KMS-11 (cell line): ENCODE results near the gene COMP.

Experiments
- H2AFZ ChIP-seq: fragments of 200-600 bp; sonication (generic); 2 replicates; pipeline ENCODE4 v1.6.1; 2016; ENCODE audit warnings: antibody characterized with exemption, mixed run types, low read depth
- H3K27ac ChIP-seq: fragments of 200-600 bp; sonication (generic); 2 replicates; pipeline ENCODE4 v1.6.1; 2016; ENCODE audit warnings: mild to moderate bottlenecking, mixed run types
- H3K27me3 ChIP-seq: fragments of 200-600 bp; sonication (generic); 2 replicates; pipeline ENCODE4 v1.6.1; 2017; ENCODE audit warnings: mild to moderate bottlenecking, low read depth, mixed run types, moderate library complexity; ENCODE audit not compliant: insufficient read depth
- H3K36me3 ChIP-seq: fragments of 200-600 bp; sonication (generic); 2 replicates; pipeline ENCODE4 v1.6.1; 2017; ENCODE audit warnings: mild to moderate bottlenecking, mixed run types; ENCODE audit not compliant: insufficient read depth
- H3K4me1 ChIP-seq: fragments of 200-600 bp; sonication (generic); 2 replicates; pipeline ENCODE4 v1.6.1; 2016; ENCODE audit warnings: mild to moderate bottlenecking, low read depth, mixed run types; ENCODE audit not compliant: poor library complexity, severe bottlenecking
- H3K4me2 ChIP-seq: fragments of 200-600 bp; sonication (generic); 2 replicates; pipeline ENCODE4 v1.7.0; 2016; ENCODE audit warnings: mild to moderate bottlenecking, mixed run types
- H3K4me3 ChIP-seq: fragments of 200-600 bp; sonication (generic); IDR thresholded peaks from 2 replicates; pipeline ENCODE4 v1.6.1; 2017; ENCODE audit warnings: low read depth, low read length, mixed read lengths; ENCODE audit not compliant: insufficient read depth
- H3K79me2 ChIP-seq: fragments of 200-600 bp; sonication (generic); 2 replicates; pipeline ENCODE4 v1.6.1; 2016; ENCODE audit warnings: low read depth, mixed run types; ENCODE audit not compliant: insufficient read depth
- H3K9ac ChIP-seq: fragments of 200-600 bp; sonication (generic); 2 replicates; pipeline ENCODE4 v1.6.1; 2016; ENCODE audit warnings: mild to moderate bottlenecking, mixed run types
- H4K20me1 ChIP-seq: fragments of 200-600 bp; sonication (generic); 2 replicates; pipeline ENCODE4 v1.6.1; 2016; ENCODE audit warnings: mild to moderate bottlenecking, mixed run types; ENCODE audit not compliant: insufficient read depth
- CTCF ChIP-seq: fragments of 200-600 bp; sonication (generic); conservative IDR thresholded peaks from 2 replicates; pipeline ENCODE4 v1.6.1; 2017; ENCODE audit warnings: low read depth, mild to moderate bottlenecking, antibody characterized with exemption, low read length, moderate library complexity, mixed read lengths

Gene COMP

GRCh38 chr19:18833849-18834643 lies 42.9 kb upstream of the COMP start:
- H3K27ac ChIP-seq, result no peak overlapping the region
- H4K20me1 ChIP-seq, result peaks cover 57% of the 10 kb centered on the region
- H3K9ac ChIP-seq, result no peak overlapping the region
- H3K4me2 ChIP-seq, result peak overlapping the region; percentile 96
- no peaks in the 10 kb centered on the region for H3K27me3 ChIP-seq
- H2AFZ ChIP-seq, result no peak overlapping the region
- H3K36me3 ChIP-seq, result 0 out of 2 replicates have a peak, but pooled peaks cover 8% of the 10 kb centered on the region
- peaks cover 68% of the 10 kb centered on the region for H3K79me2 ChIP-seq
- H3K4me3 ChIP-seq, result no peak overlapping the region
- no peak for TF ChIP-seq CTCF
- H3K4me1 ChIP-seq, result peaks cover 58% of the 10 kb centered on the region

GRCh38 chr19:18833141-18833476 lies 42.0 kb upstream of the COMP start:
- Histone ChIP-seq H4K20me1 (peaks cover 51% of the 10 kb centered on the region), H2AFZ (no peak overlapping the region), H3K27me3 (no peaks in the 10 kb centered on the region), H3K79me2 (peaks cover 62% of the 10 kb centered on the region), H3K4me3 (no peak overlapping the region), H3K4me1 (peaks cover 49% of the 10 kb centered on the region), H3K4me2 (peak overlapping the region; percentile 96), H3K36me3 (0 out of 2 replicates have a peak, but pooled peaks cover 8% of the 10 kb centered on the region), H3K9ac (peak overlapping the region; percentile 95), H3K27ac (peak overlapping the region; percentile 51; the same call in 1 of the 2 replicates)
- no peak for TF ChIP-seq CTCF

GRCh38 chr19:18832306-18833140 lies 41.4 kb upstream of the COMP start:
- Histone ChIP-seq H3K27ac (peak overlapping the region; percentile 78), H3K36me3 (0 out of 2 replicates have a peak, but pooled peaks cover 8% of the 10 kb centered on the region), H4K20me1 (peaks cover 45% of the 10 kb centered on the region), H3K27me3 (no peaks in the 10 kb centered on the region), H3K4me3 (no peak overlapping the region), H3K9ac (peak overlapping the region; percentile 95), H2AFZ (no peak overlapping the region), H3K4me2 (peak overlapping the region; percentile 96), H3K4me1 (peaks cover 43% of the 10 kb centered on the region), H3K79me2 (peaks cover 56% of the 10 kb centered on the region)
- no peak for TF ChIP-seq CTCF

GRCh38 chr19:18831524-18832305 lies 40.6 kb upstream of the COMP start, which contains the start of gene UPF1:
Gene UPF1 (plus strand): TSS chr19:18831959. CDS start chr19:18832210, 251 bp downstream.
- Histone ChIP-seq H3K36me3 (0 out of 2 replicates have a peak, but pooled peaks cover 3% of the 10 kb centered on the region), H3K27ac (peak within 1 kb of the TSS; percentile 78), H3K9ac (peak within 1 kb of the TSS; percentile 95), H3K4me1 (peaks cover 35% of the 10 kb centered on the region), H3K4me2 (peak within 1 kb of the TSS; percentile 96), H4K20me1 (peaks cover 38% of the 10 kb centered on the region), H3K4me3 (no peak within 1 kb of the TSS), H3K27me3 (no peaks in the 10 kb centered on the region), H3K79me2 (peaks cover 48% of the 10 kb centered on the region), H2AFZ (peak within 1 kb of the TSS; percentile 96)
- TF ChIP-seq CTCF, result no peak
